Activated CD4-positive, alpha-beta T cell treated with anti-CD3 and anti-CD28 coated beads, Interleukin-2, amount 10 ng/mL, durations not matched to agents 24 days and 14 days (primary cell): ENCODE results near the gene SORCS3. TPM values are rescaled to one million over a fixed set of nuclear protein-coding genes. Genes with fewer than 3 reads are reported as not detected.

Source experiments
- DNase-seq: peaks from one replicate; pipeline ENCODE4 v3.0.0; 2022
- H3K27ac Mint-ChIP-seq: one replicate; pipeline ENCODE4 v1.8.0; 2022; ENCODE audit warnings: mild to moderate bottlenecking, mixed read lengths
- H3K27me3 Mint-ChIP-seq: one replicate; pipeline ENCODE4 v1.8.0; 2022; ENCODE audit warnings: mixed read lengths
- H3K36me3 Mint-ChIP-seq: one replicate; pipeline ENCODE4 v1.8.0; 2022; ENCODE audit warnings: low read depth, mild to moderate bottlenecking, mixed read lengths
- H3K4me1 Mint-ChIP-seq: one replicate; pipeline ENCODE4 v1.8.0; 2021; ENCODE audit warnings: mixed read lengths
- H3K4me3 Mint-ChIP-seq: one replicate; pipeline ENCODE4 v1.8.0; 2022; ENCODE audit warnings: mild to moderate bottlenecking, moderate library complexity, mixed read lengths
- H3K9me3 Mint-ChIP-seq: one replicate; pipeline ENCODE4 v1.8.0; 2021; ENCODE audit warnings: mixed read lengths
- intact Hi-C: fragments of 100-400 bp; cut with micrococcal nuclease; formaldehyde crosslinking; loops from one replicate; pipeline ENCODE4 v1.15.1; 2023
- total RNA-seq: library from RNA; stranded (reverse); gene quantifications from 2 replicates; pipeline ENCODE4 v1.2.3, GENCODE V29; 2022

SORCS3 gene
- total RNA-seq, 1 donor from 2014 or later: not detected

- H3K9me3 Mint-ChIP-seq: no peaks in the 10 kb centered on the region
- no peak overlapping the region for H3K27ac Mint-ChIP-seq
- H3K27me3 Mint-ChIP-seq: no peaks in the 10 kb centered on the region
- H3K4me3 Mint-ChIP-seq: no peak overlapping the region
- intact Hi-C loops: no loop called here
- no peak for DNase-seq
- no peaks in the 10 kb centered on the region for H3K36me3 Mint-ChIP-seq
- no peaks in the 10 kb centered on the region for H3K4me1 Mint-ChIP-seq
Observed at GRCh38 chr10:105197598-105198364, 556.7 kb downstream of the SORCS3 start.

- no peak overlapping the region for H3K27ac Mint-ChIP-seq
- intact Hi-C loops: no loop called here
- no peak for DNase-seq
- H3K4me1 Mint-ChIP-seq: no peaks in the 10 kb centered on the region
- no peaks in the 10 kb centered on the region for H3K27me3 Mint-ChIP-seq
- H3K9me3 Mint-ChIP-seq: no peaks in the 10 kb centered on the region
- H3K4me3 Mint-ChIP-seq: no peak overlapping the region
- H3K36me3 Mint-ChIP-seq: no peaks in the 10 kb centered on the region
Observed at GRCh38 chr10:105206616-105207015, 565.5 kb downstream of the SORCS3 start.

DNA sequence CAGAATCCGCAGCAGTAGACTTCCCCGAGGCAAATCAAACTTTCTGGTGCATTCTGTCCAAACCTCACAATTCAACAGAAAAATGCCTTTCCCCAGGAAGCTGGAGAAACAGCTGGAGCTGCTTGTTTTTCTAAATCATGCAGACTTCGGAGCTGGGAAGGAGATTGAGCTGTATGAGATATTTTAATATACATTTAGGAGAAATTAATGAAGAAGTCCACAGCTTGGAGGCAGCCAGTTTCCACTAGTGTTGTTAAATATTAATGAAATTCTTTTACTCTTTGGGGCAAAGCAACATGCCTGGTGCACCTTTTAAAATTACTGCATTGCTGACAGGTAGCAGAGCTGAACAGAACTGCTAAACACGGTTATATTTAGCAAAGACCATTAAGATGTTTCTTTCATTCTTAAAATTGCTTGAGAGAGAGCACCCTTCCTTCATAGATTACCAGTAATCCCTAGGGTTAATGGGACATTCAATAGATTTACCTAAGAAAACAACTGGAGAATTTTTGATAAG is 566.4 kb downstream of the SORCS3 start:
- Mint-ChIP-seq H3K4me1 (no peaks in the 10 kb centered on the region), H3K27ac (no peak overlapping the region), H3K27me3 (no peaks in the 10 kb centered on the region), H3K36me3 (no peaks in the 10 kb centered on the region), H3K4me3 (no peak overlapping the region), H3K9me3 (no peaks in the 10 kb centered on the region)
- DNase-seq: no peak
- intact Hi-C loops: no loop called here

DNA sequence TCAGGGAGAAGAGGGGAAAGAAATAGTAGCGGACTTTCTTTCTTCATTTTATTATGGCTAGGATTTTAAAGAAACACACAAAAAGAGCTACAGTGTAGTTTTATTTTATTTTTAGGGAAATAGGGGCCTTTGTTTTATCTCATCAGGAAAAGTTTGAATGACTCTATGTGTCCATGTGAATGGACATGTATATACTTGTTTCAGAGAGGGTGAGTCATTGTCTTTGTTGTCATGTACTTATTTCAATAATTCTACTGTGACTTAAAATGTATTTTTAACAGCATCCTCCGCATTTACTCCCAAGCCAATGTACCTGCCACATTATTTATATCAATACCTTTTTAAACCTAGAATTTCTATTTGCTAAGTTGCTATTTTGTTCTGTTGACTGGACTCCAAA is 569.5 kb downstream of the SORCS3 start:
- H3K9me3 Mint-ChIP-seq: no peaks in the 10 kb centered on the region
- intact Hi-C loops: no loop called here
- H3K4me1 Mint-ChIP-seq: no peaks in the 10 kb centered on the region
- no peak overlapping the region for H3K27ac Mint-ChIP-seq
- no peak overlapping the region for H3K4me3 Mint-ChIP-seq
- no peak for DNase-seq
- no peaks in the 10 kb centered on the region for H3K27me3 Mint-ChIP-seq
- no peaks in the 10 kb centered on the region for H3K36me3 Mint-ChIP-seq

GRCh38 chr10:105237685-105238084 is 596.6 kb downstream of the SORCS3 start:
- Mint-ChIP-seq H3K36me3 (no peaks in the 10 kb centered on the region), H3K27ac (no peak overlapping the region), H3K9me3 (peaks cover 4% of the 10 kb centered on the region), H3K4me3 (no peak overlapping the region), H3K4me1 (no peaks in the 10 kb centered on the region), H3K27me3 (no peaks in the 10 kb centered on the region)
- intact Hi-C loops: no loop called here
- DNase-seq: no peak

- intact Hi-C loops: no loop called here
- Mint-ChIP-seq H3K27me3 (no peaks in the 10 kb centered on the region), H3K4me3 (no peak overlapping the region), H3K9me3 (peaks cover 4% of the 10 kb centered on the region), H3K4me1 (no peaks in the 10 kb centered on the region), H3K27ac (no peak overlapping the region), H3K36me3 (no peaks in the 10 kb centered on the region)
- peak; percentile 35 for DNase-seq
Observed at GRCh38 chr10:105239311-105240219, 598.5 kb downstream of the SORCS3 start.

- H3K4me1 Mint-ChIP-seq: no peaks in the 10 kb centered on the region
- intact Hi-C loops: no loop called here
- H3K36me3 Mint-ChIP-seq: no peaks in the 10 kb centered on the region
- no peaks in the 10 kb centered on the region for H3K27me3 Mint-ChIP-seq
- H3K4me3 Mint-ChIP-seq: no peak overlapping the region
- H3K9me3 Mint-ChIP-seq: no peaks in the 10 kb centered on the region
- H3K27ac Mint-ChIP-seq: no peak overlapping the region
- peak; percentile 49 for DNase-seq
Observed at GRCh38 chr10:105241254-105241653, 600.2 kb downstream of the SORCS3 start.

GRCh38 chr10:105243381-105243780 is 602.3 kb downstream of the SORCS3 start:
- H3K27ac Mint-ChIP-seq: no peak overlapping the region
- H3K27me3 Mint-ChIP-seq: no peaks in the 10 kb centered on the region

DNA sequence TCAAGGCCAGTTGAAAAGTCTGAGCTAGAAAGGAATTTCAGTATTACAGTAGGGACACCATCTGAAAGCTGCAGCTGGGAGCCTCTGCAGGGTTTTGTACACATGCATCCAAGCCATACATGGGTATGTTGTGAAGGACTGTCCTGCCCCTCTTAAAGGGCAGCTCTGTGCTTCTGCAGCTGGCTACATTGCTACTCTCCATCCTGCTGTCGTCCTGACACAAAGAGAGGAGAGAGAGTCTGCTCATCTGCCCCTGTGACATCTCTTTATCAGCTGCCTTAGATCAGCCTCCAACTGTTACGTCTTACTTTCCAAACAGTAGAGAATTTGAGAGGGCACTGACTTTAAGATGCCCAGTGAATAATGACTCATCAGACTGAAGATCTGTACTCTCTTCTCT is 602.7 kb downstream of the SORCS3 start:
- no peaks in the 10 kb centered on the region for H3K4me1 Mint-ChIP-seq
- H3K4me3 Mint-ChIP-seq: no peak overlapping the region
- no peak overlapping the region for H3K27ac Mint-ChIP-seq
- no peaks in the 10 kb centered on the region for H3K36me3 Mint-ChIP-seq
- H3K27me3 Mint-ChIP-seq: no peaks in the 10 kb centered on the region
- intact Hi-C loops: no loop called here
- peak; percentile 25 for DNase-seq
- H3K9me3 Mint-ChIP-seq: peaks cover 5% of the 10 kb centered on the region

More at GRCh38 chr10:105243381-105243780, 602.3 kb downstream of the SORCS3 start:
- Mint-ChIP-seq H3K4me1 (no peaks in the 10 kb centered on the region), H3K4me3 (no peak overlapping the region), H3K36me3 (no peaks in the 10 kb centered on the region), H3K9me3 (peaks cover 5% of the 10 kb centered on the region)
- intact Hi-C loops: no loop called here
- peak; percentile 24 for DNase-seq

DNA sequence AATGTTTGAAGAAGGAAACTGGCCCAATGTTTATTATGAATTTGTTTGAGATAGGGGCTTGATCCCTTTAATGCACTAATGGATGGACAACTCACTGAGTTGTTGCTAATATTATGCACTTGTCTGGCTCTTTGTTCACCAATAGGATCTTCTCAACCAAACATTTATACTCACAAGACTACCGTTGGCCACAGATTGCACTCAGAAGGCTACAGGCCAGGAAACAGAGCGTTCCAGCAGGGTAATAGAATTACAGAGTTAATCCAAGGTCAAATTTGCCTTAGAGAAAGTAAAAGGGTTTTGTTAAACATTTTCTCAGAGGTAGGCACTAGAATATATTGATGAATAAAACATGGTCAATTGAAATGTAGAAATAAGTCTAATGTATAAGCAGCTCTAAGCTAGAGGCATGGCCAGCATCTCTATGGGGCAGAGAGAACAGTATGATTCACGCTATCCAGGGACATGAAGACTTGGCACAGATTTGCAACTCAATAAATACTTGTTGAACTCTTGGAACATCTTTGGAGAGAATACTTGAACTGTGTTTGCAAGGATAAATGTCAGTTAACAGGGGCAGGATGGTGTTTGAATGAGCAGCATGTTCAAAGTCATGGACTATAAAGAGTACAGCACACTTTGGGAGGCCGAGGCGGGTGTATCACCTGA is 606.9 kb downstream of the SORCS3 start:
- Mint-ChIP-seq H3K36me3 (no peaks in the 10 kb centered on the region), H3K27me3 (no peaks in the 10 kb centered on the region), H3K4me1 (no peaks in the 10 kb centered on the region), H3K4me3 (no peak overlapping the region), H3K9me3 (peaks cover 5% of the 10 kb centered on the region), H3K27ac (no peak overlapping the region)
- intact Hi-C loops: no loop called here
- no peak for DNase-seq

- Mint-ChIP-seq H3K4me3 (no peak overlapping the region), H3K9me3 (peaks cover 9% of the 10 kb centered on the region), H3K27ac (no peak overlapping the region), H3K27me3 (no peaks in the 10 kb centered on the region), H3K36me3 (no peaks in the 10 kb centered on the region), H3K4me1 (no peaks in the 10 kb centered on the region)
- DNase-seq: no peak
- intact Hi-C loops: no loop called here
Observed at GRCh38 chr10:105252911-105253310, 611.8 kb downstream of the SORCS3 start.

DNA sequence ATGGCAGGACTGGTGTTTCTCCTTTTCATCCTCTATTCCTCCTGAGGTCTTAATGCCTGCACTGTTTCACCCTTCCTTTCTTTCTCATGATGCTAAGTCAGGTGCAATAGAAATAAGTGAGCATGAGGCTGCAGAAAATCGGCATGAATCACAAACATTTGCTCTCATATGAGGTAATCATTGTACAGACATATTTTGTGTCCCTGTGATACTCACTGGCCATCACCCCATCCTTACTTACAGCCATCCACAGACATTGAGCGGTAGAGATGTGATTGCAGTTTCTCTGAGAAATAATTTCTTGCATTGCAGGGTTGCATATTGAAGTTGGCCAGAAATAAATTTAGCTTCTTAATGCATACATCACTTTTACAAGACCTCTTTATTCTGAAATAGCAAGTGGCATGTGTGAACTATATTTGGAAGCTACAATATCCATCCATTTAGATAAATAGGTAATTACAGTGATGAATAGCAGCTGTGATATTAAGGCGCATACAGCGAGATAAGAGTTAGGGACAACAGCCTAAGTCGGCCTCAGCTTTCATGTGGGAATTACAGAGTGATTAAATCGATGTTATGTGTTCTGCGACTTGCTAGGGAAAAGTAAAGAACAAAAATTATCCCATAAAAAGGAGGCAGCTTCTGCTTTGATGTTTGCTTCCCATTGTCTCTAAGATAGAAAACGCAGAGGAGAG is 612.6 kb downstream of the SORCS3 start:
- Mint-ChIP-seq H3K36me3 (no peaks in the 10 kb centered on the region), H3K27ac (no peak overlapping the region), H3K4me3 (no peak overlapping the region), H3K27me3 (no peaks in the 10 kb centered on the region), H3K4me1 (no peaks in the 10 kb centered on the region), H3K9me3 (peaks cover 5% of the 10 kb centered on the region)
- intact Hi-C loops: no loop called here
- no peak for DNase-seq

- Mint-ChIP-seq H3K4me3 (no peak overlapping the region), H3K9me3 (peaks cover 5% of the 10 kb centered on the region), H3K4me1 (no peaks in the 10 kb centered on the region), H3K27me3 (no peaks in the 10 kb centered on the region), H3K36me3 (no peaks in the 10 kb centered on the region), H3K27ac (no peak overlapping the region)
- no peak for DNase-seq
- intact Hi-C loops: no loop called here
Observed at GRCh38 chr10:105258036-105258673, 617.1 kb downstream of the SORCS3 start.
